HG02970 (cell line): Measurements from ENCODE around the gene HOXA2.

Experiments used
- ATAC-seq: cut with Tn5 transposase; IDR thresholded peaks from one replicate; pipeline ENCODE4 v1.9.1; 2021; ENCODE audit warnings: mild to moderate bottlenecking, moderate library complexity, moderate number of reproducible peaks; ENCODE audit not compliant: unreplicated experiment, low FRiP score

The HOXA2 gene

GRCh38 chr7:27102581-27103442 is at the start of gene HOXA2:
HOXA2 (minus strand) TSS chr7:27102683; CDS start chr7:27102500, 183 bp downstream.
- ATAC-seq, result no peak

GRCh38 chr7:27151341-27151930 is 49.0 kb upstream of the HOXA2 start:
- no peak for ATAC-seq

GRCh38 chr7:27150568-27151340 is 48.3 kb upstream of the HOXA2 start:
- ATAC-seq, result peak; percentile 71

GRCh38 chr7:27149842-27150567 is 47.5 kb upstream of the HOXA2 start:
- no peak for ATAC-seq

GRCh38 chr7:27148756-27149641 is 46.5 kb upstream of the HOXA2 start:
- no peak for ATAC-seq

GRCh38 chr7:27148031-27148755 is 45.7 kb upstream of the HOXA2 start:
- ATAC-seq, result no peak

GRCh38 chr7:27147199-27148030 is 44.9 kb upstream of the HOXA2 start, which contains the start of gene HOXA6:
HOXA6 (minus strand) TSS chr7:27147774; CDS start chr7:27147749, 25 bp downstream.
- no peak for ATAC-seq

- ATAC-seq, result no peak
These were observed 44.2 kb upstream of the HOXA2 start for GRCh38 chr7:27146491-27147198.

GRCh38 chr7:27145914-27146412 is 43.5 kb upstream of the HOXA2 start:
- ATAC-seq, result no peak

GRCh38 chr7:27145165-27145913 is 42.9 kb upstream of the HOXA2 start:
- ATAC-seq, result no peak

GRCh38 chr7:27144781-27145164 is 42.3 kb upstream of the HOXA2 start:
- no peak for ATAC-seq

GRCh38 chr7:27143950-27144780 is 41.7 kb upstream of the HOXA2 start:
- ATAC-seq, result no peak

GRCh38 chr7:27143023-27143949 is 40.8 kb upstream of the HOXA2 start, which contains the start of gene HOXA5:
HOXA5 (minus strand) TSS chr7:27143681; CDS start chr7:27143607, 74 bp downstream.
- no peak for ATAC-seq

GRCh38 chr7:27142580-27143022 is 40.1 kb upstream of the HOXA2 start:
- ATAC-seq, result no peak
